ENCODE measurements around the gene POLR2I. TPM values are rescaled to one million over a fixed set of nuclear protein-coding genes. Genes with fewer than 3 reads are reported as not detected.

The POLR2I gene
- total RNA-seq, result 121 TPM

- Histone ChIP-seq H3K27me3 (ENCODE audit: control insufficient read depth in 3 of 3, insufficient read depth in 3 of 3, low read length in 3 of 3) (no peaks in the 10 kb centered on the region), H3K9ac (ENCODE audit: low read depth in 1 of 3, low read length in 3 of 3) (peak within 1 kb of the TSS; percentile 85 to 94 (median 87)), H3K36me3 (ENCODE audit: control insufficient read depth in 3 of 3, insufficient read depth in 3 of 3, low read length in 3 of 3) (peaks cover 35 to 40% (median 36%) of the 10 kb centered on the region in 3 donors), H3K9me3 (ENCODE audit: control insufficient read depth in 3 of 3, low read length in 3 of 3) (no peaks in the 10 kb centered on the region), H3K27ac (ENCODE audit: low read depth, low read length) (peak within 1 kb of the TSS; percentile 91), H3K4me1 (ENCODE audit: control insufficient read depth in 3 of 3, insufficient read depth in 3 of 3, low read length in 3 of 3) (peaks cover 18 to 35% (median 25%) of the 10 kb centered on the region in 3 donors), H3K4me3 (ENCODE audit: low read length in 3 of 3) (peak within 1 kb of the TSS; percentile 86 to 99 (median 97))
Observed at GRCh38 chr19:36114721-36115452, at the start of gene POLR2I. Gene POLR2I (minus strand): TSS chr19:36114875. CDS start chr19:36114856, 19 bp downstream.

GRCh38 chr19:36163813-36164212 is 49.1 kb upstream of the POLR2I start:
- no peaks in the 10 kb centered on the region for H3K9me3 ChIP-seq (ENCODE audit: control insufficient read depth in 3 of 3, low read length in 3 of 3)
- peaks cover 5 to 6% (median 5%) of the 10 kb centered on the region in 3 donors for H3K36me3 ChIP-seq (ENCODE audit: control insufficient read depth in 3 of 3, insufficient read depth in 3 of 3, low read length in 3 of 3)
- no peak overlapping the region for H3K9ac ChIP-seq (ENCODE audit: low read depth in 1 of 3, low read length in 3 of 3)
- no peaks in the 10 kb centered on the region for H3K27me3 ChIP-seq (ENCODE audit: control insufficient read depth in 3 of 3, insufficient read depth in 3 of 3, low read length in 3 of 3)
- peaks cover 0 to under 1% (median 0%) of the 10 kb centered on the region in 3 donors for H3K4me1 ChIP-seq (ENCODE audit: control insufficient read depth in 3 of 3, insufficient read depth in 3 of 3, low read length in 3 of 3)
- H3K4me3 ChIP-seq (ENCODE audit: low read length in 3 of 3), result no peak overlapping the region
- H3K27ac ChIP-seq (ENCODE audit: low read depth, low read length), result no peak overlapping the region

GRCh38 chr19:36160821-36161596 is 46.3 kb upstream of the POLR2I start:
- Histone ChIP-seq H3K27ac (ENCODE audit: low read depth, low read length) (no peak overlapping the region), H3K4me1 (ENCODE audit: control insufficient read depth in 3 of 3, insufficient read depth in 3 of 3, low read length in 3 of 3) (no peaks in the 10 kb centered on the region), H3K9me3 (ENCODE audit: control insufficient read depth in 3 of 3, low read length in 3 of 3) (no peaks in the 10 kb centered on the region), H3K36me3 (ENCODE audit: control insufficient read depth in 3 of 3, insufficient read depth in 3 of 3, low read length in 3 of 3) (peaks cover 5 to 6% (median 5%) of the 10 kb centered on the region in 3 donors), H3K4me3 (ENCODE audit: low read length in 3 of 3) (no peak overlapping the region), H3K27me3 (ENCODE audit: control insufficient read depth in 3 of 3, insufficient read depth in 3 of 3, low read length in 3 of 3) (no peaks in the 10 kb centered on the region), H3K9ac (ENCODE audit: low read depth in 1 of 3, low read length in 3 of 3) (no peak overlapping the region)

- Histone ChIP-seq H3K4me1 (ENCODE audit: control insufficient read depth in 3 of 3, insufficient read depth in 3 of 3, low read length in 3 of 3) (peaks cover 27 to 33% (median 29%) of the 10 kb centered on the region in 3 donors), H3K9me3 (ENCODE audit: control insufficient read depth in 3 of 3, low read length in 3 of 3) (no peaks in the 10 kb centered on the region), H3K36me3 (ENCODE audit: control insufficient read depth in 3 of 3, insufficient read depth in 3 of 3, low read length in 3 of 3) (peaks cover 22 to 27% (median 22%) of the 10 kb centered on the region in 3 donors), H3K27ac (ENCODE audit: low read depth, low read length) (peak overlapping the region; percentile 100), H3K27me3 (ENCODE audit: control insufficient read depth in 3 of 3, insufficient read depth in 3 of 3, low read length in 3 of 3) (no peaks in the 10 kb centered on the region), H3K4me3 (ENCODE audit: low read length in 3 of 3) (peak overlapping the region; percentile 75 to 89 (median 88)), H3K9ac (ENCODE audit: low read depth in 1 of 3, low read length in 3 of 3) (peak overlapping the region; percentile 98 to 100 (median 99))
Observed at GRCh38 chr19:36153126-36153525, 38.5 kb upstream of the POLR2I start.

DNA sequence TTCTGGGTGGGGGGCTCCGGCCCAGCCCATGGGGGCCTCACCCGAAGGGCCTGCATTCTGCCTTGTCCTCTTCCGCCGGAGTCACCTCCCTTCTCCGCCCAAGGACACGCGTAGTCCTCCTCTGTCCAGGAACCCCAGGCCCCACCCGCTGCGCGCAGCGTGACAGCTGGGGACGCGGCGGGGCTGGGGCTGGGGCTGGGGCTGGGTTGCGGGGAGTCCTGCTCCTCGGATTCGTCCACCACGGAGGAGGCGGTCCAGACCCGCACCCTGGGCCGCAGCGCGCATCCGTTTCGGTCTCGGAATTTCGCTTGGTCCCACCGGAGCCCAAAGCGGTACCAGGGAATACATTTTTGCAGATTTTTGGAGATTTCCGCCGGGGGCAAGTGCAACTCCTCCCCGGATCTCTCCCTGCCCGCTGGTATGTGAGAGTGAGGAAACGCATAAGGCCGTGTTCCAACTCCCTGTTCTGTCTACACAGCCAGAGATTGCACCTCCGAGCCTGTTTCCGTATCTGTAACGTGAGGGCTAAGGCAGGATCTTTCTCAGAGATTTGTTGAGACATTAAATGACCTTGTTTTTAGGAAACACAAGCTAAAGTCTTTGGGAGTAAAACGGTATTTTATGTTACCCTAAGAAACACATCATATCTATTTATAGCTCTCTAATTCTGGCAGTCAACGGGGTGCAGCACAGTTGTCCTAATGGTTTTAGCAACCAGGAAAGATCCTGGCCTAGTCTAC is 37.8 kb upstream of the POLR2I start, which contains the start of gene COX7A1:
COX7A1 (minus strand) TSS at position 96 of the 740 bp plus-strand sequence; CDS start at position 56, 40 bp downstream.
- peak within 1 kb of the TSS; percentile 98 to 100 (median 100) for H3K9ac ChIP-seq (ENCODE audit: low read depth in 1 of 3, low read length in 3 of 3)
- no peaks in the 10 kb centered on the region for H3K9me3 ChIP-seq (ENCODE audit: control insufficient read depth in 3 of 3, low read length in 3 of 3)
- H3K27ac ChIP-seq (ENCODE audit: low read depth, low read length), result peak within 1 kb of the TSS; percentile 100
- peak within 1 kb of the TSS; percentile 75 to 89 (median 88) for H3K4me3 ChIP-seq (ENCODE audit: low read length in 3 of 3)
- H3K36me3 ChIP-seq (ENCODE audit: control insufficient read depth in 3 of 3, insufficient read depth in 3 of 3, low read length in 3 of 3), result peaks cover 26 to 32% (median 27%) of the 10 kb centered on the region in 3 donors
- H3K27me3 ChIP-seq (ENCODE audit: control insufficient read depth in 3 of 3, insufficient read depth in 3 of 3, low read length in 3 of 3), result no peaks in the 10 kb centered on the region
- peaks cover 27 to 33% (median 29%) of the 10 kb centered on the region in 3 donors for H3K4me1 ChIP-seq (ENCODE audit: control insufficient read depth in 3 of 3, insufficient read depth in 3 of 3, low read length in 3 of 3)

- peak overlapping the region; percentile 98 to 100 (median 100) for H3K9ac ChIP-seq (ENCODE audit: low read depth in 1 of 3, low read length in 3 of 3)
- no peaks in the 10 kb centered on the region for H3K27me3 ChIP-seq (ENCODE audit: control insufficient read depth in 3 of 3, insufficient read depth in 3 of 3, low read length in 3 of 3)
- peaks cover 27 to 33% (median 29%) of the 10 kb centered on the region in 3 donors for H3K4me1 ChIP-seq (ENCODE audit: control insufficient read depth in 3 of 3, insufficient read depth in 3 of 3, low read length in 3 of 3)
- H3K27ac ChIP-seq (ENCODE audit: low read depth, low read length), result peak overlapping the region; percentile 100
- peak overlapping the region; percentile 75 to 89 (median 83) for H3K4me3 ChIP-seq (ENCODE audit: low read length in 3 of 3)
- no peaks in the 10 kb centered on the region for H3K9me3 ChIP-seq (ENCODE audit: control insufficient read depth in 3 of 3, low read length in 3 of 3)
- H3K36me3 ChIP-seq (ENCODE audit: control insufficient read depth in 3 of 3, insufficient read depth in 3 of 3, low read length in 3 of 3), result peaks cover 30 to 36% (median 30%) of the 10 kb centered on the region in 3 donors
Observed at GRCh38 chr19:36152019-36152351, 37.3 kb upstream of the POLR2I start.

DNA sequence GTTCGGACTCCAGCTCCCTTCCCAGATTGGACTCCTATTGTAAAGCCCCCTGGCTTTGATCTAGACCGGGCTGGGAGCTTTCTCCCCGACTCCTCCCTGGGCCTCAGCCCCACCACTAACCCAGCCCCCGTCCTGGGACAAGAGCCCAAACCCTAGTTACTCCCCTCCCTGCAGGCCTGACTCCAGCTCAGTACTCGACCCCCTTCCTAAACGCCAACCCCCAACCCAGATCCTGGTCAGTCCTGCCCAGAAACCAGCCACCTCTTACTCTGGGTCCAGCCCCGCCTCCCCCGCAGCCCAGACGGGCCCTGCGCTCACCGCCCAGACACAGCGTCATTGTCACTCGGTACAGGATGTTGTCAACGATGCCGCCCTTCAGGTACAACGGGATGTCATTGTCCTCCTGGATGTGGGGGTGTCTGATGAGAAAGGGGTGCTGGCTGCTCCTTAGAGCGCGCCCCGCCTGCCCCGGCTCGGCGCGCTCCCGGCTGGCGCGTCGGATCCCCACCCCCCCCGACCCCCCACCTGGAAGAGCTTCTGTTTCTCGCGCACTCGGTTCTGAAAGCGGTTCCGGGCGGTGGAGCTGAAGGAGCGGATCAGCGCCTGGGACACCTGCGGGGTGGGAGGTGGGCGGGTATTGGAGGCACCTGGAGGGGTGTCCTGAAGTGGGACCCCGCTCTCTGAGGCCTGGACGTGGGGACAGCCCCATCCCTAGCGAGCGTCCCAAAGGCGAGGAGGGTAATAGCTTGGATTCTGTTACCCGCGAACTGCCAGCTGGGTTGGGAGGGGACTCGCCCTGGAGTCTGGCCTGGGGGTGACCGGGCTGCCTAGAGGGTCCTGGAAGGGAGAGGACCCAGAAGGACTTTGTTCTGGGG is 36.7 kb upstream of the POLR2I start:
- H3K27ac ChIP-seq (ENCODE audit: low read depth, low read length), result peak overlapping the region; percentile 100

DNA sequence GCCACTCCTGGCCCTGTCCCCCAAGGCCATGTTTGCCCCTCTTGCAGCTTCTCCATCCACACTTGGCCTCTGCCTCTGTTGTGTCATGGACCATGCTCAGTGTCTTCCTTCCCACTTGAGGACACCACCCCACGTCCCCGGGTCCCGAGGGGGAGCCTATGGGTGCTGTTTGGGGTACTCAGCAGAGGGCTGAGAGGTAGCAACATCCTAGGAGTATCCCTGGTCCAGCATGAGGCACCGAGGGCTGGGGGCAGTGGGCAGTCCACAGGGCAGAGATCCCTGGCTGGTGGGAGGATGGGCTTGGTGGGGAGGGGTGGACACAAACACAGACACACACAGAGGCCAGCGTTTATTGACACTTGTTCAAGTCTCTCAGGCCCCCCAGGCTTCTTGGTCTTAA is 35.9 kb upstream of the POLR2I start:
- Histone ChIP-seq H3K4me1 (ENCODE audit: control insufficient read depth in 3 of 3, insufficient read depth in 3 of 3, low read length in 3 of 3) (peaks cover 29 to 37% (median 29%) of the 10 kb centered on the region in 3 donors), H3K27ac (ENCODE audit: low read depth, low read length) (peak overlapping the region; percentile 100), H3K27me3 (ENCODE audit: control insufficient read depth in 3 of 3, insufficient read depth in 3 of 3, low read length in 3 of 3) (no peaks in the 10 kb centered on the region), H3K4me3 (ENCODE audit: low read length in 3 of 3) (peak overlapping the region; percentile 75 to 89 (median 83)), H3K36me3 (ENCODE audit: control insufficient read depth in 3 of 3, insufficient read depth in 3 of 3, low read length in 3 of 3) (peaks cover 43 to 50% (median 44%) of the 10 kb centered on the region in 3 donors), H3K9me3 (ENCODE audit: control insufficient read depth in 3 of 3, low read length in 3 of 3) (no peaks in the 10 kb centered on the region), H3K9ac (ENCODE audit: low read depth in 1 of 3, low read length in 3 of 3) (peak overlapping the region; percentile 82 to 100 (median 98))

More for the DNA sequence above, 36.7 kb upstream of the POLR2I start:
- Histone ChIP-seq H3K9me3 (ENCODE audit: control insufficient read depth in 3 of 3, low read length in 3 of 3) (no peaks in the 10 kb centered on the region), H3K36me3 (ENCODE audit: control insufficient read depth in 3 of 3, insufficient read depth in 3 of 3, low read length in 3 of 3) (peaks cover 35 to 42% (median 36%) of the 10 kb centered on the region in 3 donors), H3K4me3 (ENCODE audit: low read length in 3 of 3) (peak overlapping the region; percentile 75 to 89 (median 83)), H3K27me3 (ENCODE audit: control insufficient read depth in 3 of 3, insufficient read depth in 3 of 3, low read length in 3 of 3) (no peaks in the 10 kb centered on the region), H3K9ac (ENCODE audit: low read depth in 1 of 3, low read length in 3 of 3) (peak overlapping the region; percentile 98 to 100 (median 100)), H3K4me1 (ENCODE audit: control insufficient read depth in 3 of 3, insufficient read depth in 3 of 3, low read length in 3 of 3) (peaks cover 27 to 35% (median 29%) of the 10 kb centered on the region in 3 donors)

Measured in skeletal muscle tissue (tissue), 4 donors.